Ovary (tissue), 9 donors: ENCODE measurements around the gene CFDP1. TPM values are rescaled to one million over a fixed set of nuclear protein-coding genes. Genes with fewer than 3 reads are reported as not detected.

Source experiments
- DNase-seq, 5 donors: peaks; one replicate each; pipeline ENCODE4 v3.0.0-alpha.2; 2019 to 2020
- H3K27ac ChIP-seq, 2 donors: fragments of 200-600 bp; one replicate each; pipeline versions ENCODE4 v1.5.1 to v1.8.0; 2019 to 2022
- H3K27me3 ChIP-seq: fragments of 200-600 bp; one replicate; pipeline ENCODE4 v1.8.0; 2022
- H3K36me3 ChIP-seq: fragments of 200-600 bp; sonication (generic); one replicate; pipeline ENCODE4 v1.5.1; 2019
- H3K4me1 ChIP-seq: one replicate; pipeline ENCODE4 v1.8.1; 2013; ENCODE audit warnings: mild to moderate bottlenecking, moderate library complexity; ENCODE audit not compliant: insufficient read depth
- H3K4me3 ChIP-seq: fragments of 200-600 bp; sonication (generic); one replicate; pipeline ENCODE4 v1.5.1; 2017
- H3K9me3 ChIP-seq, 2 donors: fragments of 200-600 bp in 1 of 2; sonication (generic) in 1 of 2; one replicate each; pipeline versions ENCODE4 v1.5.1 to v1.8.1; 2013 to 2019; ENCODE audit warnings: mild to moderate bottlenecking in 1 of 2, moderate library complexity in 1 of 2
- CTCF ChIP-seq, 3 donors: fragments of 450-650 bp in 2 of 3; fragments of 200-600 bp in 1 of 3; IDR thresholded peaks; one replicate each; pipeline versions ENCODE4 v1.5.1 to v1.8.0; 2016 to 2022; ENCODE audit warnings: antibody characterized with exemption in 3 of 3, mild to moderate bottlenecking in 1 of 3
- EP300 ChIP-seq: sonication (generic); formaldehyde crosslinking; IDR thresholded peaks from one replicate; pipeline ENCODE4 v1.6.1; 2017; ENCODE audit warnings: antibody characterized with exemption
- POLR2A ChIP-seq: fragments of 450-650 bp; IDR thresholded peaks from one replicate; pipeline ENCODE4 v1.6.1; 2017; ENCODE audit warnings: antibody characterized with exemption, mild to moderate bottlenecking, moderate library complexity
- WGBS, 3 donors: extraction: QIAGEN DNeasy Blood & Tissue Kit in 1 of 3; methylation state at CpG; one replicate each; pipeline versions ENCODE4 v1.1.5 to v1.1.7; 2013 to 2017; 5-methylcytosine and 5-hydroxymethylcytosine counted together
- intact Hi-C, 4 donors: fragments of 100-400 bp; cut with DNase I; formaldehyde crosslinking; loops; one replicate each; pipeline versions ENCODE4 v1.11.0 to v1.15.1; 2022 to 2023
- polyA plus RNA-seq, 2 donors: library from polyadenylated mRNA; stranded (reverse); fragments of 200-250 nt in 1 of 2; fragments of 350-450 nt in 1 of 2; fragmentation: Illumina TruSeq in 1 of 2; extraction: RNeasy Lipid Tissue Mini Kit (QIAGEN cat#74804) in 1 of 2; gene quantifications; one replicate each; pipeline ENCODE4 v1.2.3, GENCODE V29; 2013 to 2014
- total RNA-seq, 7 donors: library from RNA; depleted of rRNA in 2 of 7; stranded (reverse); fragments of >200 nt in 2 of 7; fragmentation: NEBNext Ultra II Directional in 3 of 7; extraction: Animal tissue kit (Norgen Biotek cat#: 25700) in 3 of 7; gene quantifications; one replicate each; pipeline versions ENCODE4 v1.1.0 to v1.2.4, GENCODE V29; 2016 to 2023
- donor health status: DM: no; HTN: no; CAD: no; lungs with moderate emphysema.
- donor health status: DM: no; HTN: no; CAD: no.
- donor health status: Bipolar disorder and iron deficiency.
- donor health status: DM: yes; HTN: yes; CAD: no.
- donor health status: DM: no; HTN: no; CAD: no.
- donor health status: DM: yes; HTN: yes; CAD: no.

Gene CFDP1
- total and polyA plus RNA-seq, 9 donors: 67.0 to 173 (median 73.0) TPM

GRCh38 chr16:75341564-75342307 lies 91.6 kb downstream of the CFDP1 start:
- 43 to 53% (median 48%) methylated on average over 4 of the region's 4 CpGs for WGBS, 3 donors
- TF ChIP-seq POLR2A (no peak), CTCF (IDR thresholded peaks at IDR 0.05) (no peak), EP300 (no peak)
- DNase-seq: no peak
- Histone ChIP-seq H3K9me3 (no peaks in the 10 kb centered on the region), H3K4me3 (no peak overlapping the region), H3K27me3 (no peaks in the 10 kb centered on the region), H3K4me1 (peaks cover 8% of the 10 kb centered on the region), H3K27ac (no peak overlapping the region), H3K36me3 (no peaks in the 10 kb centered on the region)
- intact Hi-C loops: no loop called here

- intact Hi-C loops: no loop called here
Measured at GRCh38 chr16:75340741-75341491, 92.4 kb downstream of the CFDP1 start.

GRCh38 chr16:75337430-75337829 lies 95.9 kb downstream of the CFDP1 start:
- Histone ChIP-seq H3K4me3 (no peak overlapping the region), H3K27ac (no peak overlapping the region), H3K27me3 (no peaks in the 10 kb centered on the region), H3K9me3 (no peaks in the 10 kb centered on the region), H3K4me1 (peaks cover 4% of the 10 kb centered on the region), H3K36me3 (no peaks in the 10 kb centered on the region)
- intact Hi-C loops: no loop called here
- 96 to 97% (median 96%) methylated on average over 6 of the region's 6 CpGs for WGBS, 3 donors
- no peak for TF ChIP-seq CTCF (IDR thresholded peaks at IDR 0.05)
- TF ChIP-seq POLR2A: no peak
- TF ChIP-seq EP300: no peak
- DNase-seq: no peak

More at GRCh38 chr16:75340741-75341491, 92.4 kb downstream of the CFDP1 start:
- TF ChIP-seq POLR2A: no peak
- TF ChIP-seq CTCF (IDR thresholded peaks at IDR 0.05): no peak
- no peak for TF ChIP-seq EP300
- Histone ChIP-seq H3K27me3 (no peaks in the 10 kb centered on the region), H3K36me3 (no peaks in the 10 kb centered on the region), H3K4me3 (no peak overlapping the region), H3K9me3 (no peaks in the 10 kb centered on the region), H3K4me1 (peaks cover 8% of the 10 kb centered on the region), H3K27ac (no peak overlapping the region)
- DNase-seq: no peak
- 44 to 62% (median 48%) methylated on average over 2 of the region's 2 CpGs for WGBS, 3 donors

GRCh38 chr16:75336521-75336920 lies 96.8 kb downstream of the CFDP1 start:
- intact Hi-C loops: no loop called here
- H3K36me3 ChIP-seq: no peaks in the 10 kb centered on the region
- no peak for DNase-seq
- no peak overlapping the region for H3K4me3 ChIP-seq
- H3K9me3 ChIP-seq: no peaks in the 10 kb centered on the region
- H3K27me3 ChIP-seq: no peaks in the 10 kb centered on the region
- 94 to 100% (median 98%) methylated on average over 2 of the region's 2 CpGs for WGBS, 3 donors
- H3K4me1 ChIP-seq: peaks cover under 1% of the 10 kb centered on the region
- TF ChIP-seq POLR2A: no peak
- TF ChIP-seq EP300: no peak
- TF ChIP-seq CTCF (IDR thresholded peaks at IDR 0.05): no peak
- no peak overlapping the region for H3K27ac ChIP-seq
